ENCODE results near the gene AHI1.
A peak's percentile ranks its signal among the peaks of the same experiment; 100 is the strongest.

AHI1 gene

DNA sequence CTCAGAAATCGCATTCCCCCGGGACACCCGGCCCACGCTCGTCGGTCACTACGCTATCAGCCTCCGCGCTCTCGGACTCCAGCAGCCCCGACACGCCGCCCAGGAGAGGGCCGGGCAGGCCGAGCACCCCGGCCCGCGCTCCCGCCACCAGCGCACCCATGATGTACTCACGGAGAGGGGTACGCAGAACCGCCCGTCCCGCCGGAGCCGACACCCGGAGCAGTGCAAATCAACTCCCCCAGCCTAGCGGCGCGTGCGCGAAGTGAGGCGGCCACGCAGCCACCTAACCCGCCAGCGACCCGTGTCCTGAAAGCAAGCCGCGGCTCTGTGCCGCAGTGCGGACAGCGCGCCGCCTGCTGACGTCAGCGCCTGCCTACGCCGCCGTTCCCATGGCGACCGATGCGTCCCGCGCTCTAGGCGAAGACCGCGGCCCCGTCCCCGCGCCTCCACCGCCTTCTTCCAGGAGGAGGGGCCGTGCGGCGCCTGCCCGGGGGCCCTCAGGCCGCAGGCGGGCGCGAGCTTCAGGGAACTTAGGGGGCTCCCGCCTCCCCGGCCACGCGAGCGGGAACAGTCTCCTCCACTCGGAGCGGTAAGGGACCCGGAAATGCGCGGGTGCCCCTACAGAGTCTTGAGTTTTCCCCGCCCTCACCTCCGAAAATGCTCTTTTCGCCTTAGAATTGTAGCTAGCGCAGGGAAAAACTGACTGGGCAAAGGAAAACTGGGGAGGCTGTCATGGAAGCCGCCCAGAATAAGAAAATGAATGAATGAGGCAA lies at the start of gene AHI1:
Gene AHI1 (minus strand): TSS at position 329 of the 773 bp plus-strand sequence. CDS start 5,503 bp downstream, outside the sequence.
- TF ChIP-seq, protein P1, sequence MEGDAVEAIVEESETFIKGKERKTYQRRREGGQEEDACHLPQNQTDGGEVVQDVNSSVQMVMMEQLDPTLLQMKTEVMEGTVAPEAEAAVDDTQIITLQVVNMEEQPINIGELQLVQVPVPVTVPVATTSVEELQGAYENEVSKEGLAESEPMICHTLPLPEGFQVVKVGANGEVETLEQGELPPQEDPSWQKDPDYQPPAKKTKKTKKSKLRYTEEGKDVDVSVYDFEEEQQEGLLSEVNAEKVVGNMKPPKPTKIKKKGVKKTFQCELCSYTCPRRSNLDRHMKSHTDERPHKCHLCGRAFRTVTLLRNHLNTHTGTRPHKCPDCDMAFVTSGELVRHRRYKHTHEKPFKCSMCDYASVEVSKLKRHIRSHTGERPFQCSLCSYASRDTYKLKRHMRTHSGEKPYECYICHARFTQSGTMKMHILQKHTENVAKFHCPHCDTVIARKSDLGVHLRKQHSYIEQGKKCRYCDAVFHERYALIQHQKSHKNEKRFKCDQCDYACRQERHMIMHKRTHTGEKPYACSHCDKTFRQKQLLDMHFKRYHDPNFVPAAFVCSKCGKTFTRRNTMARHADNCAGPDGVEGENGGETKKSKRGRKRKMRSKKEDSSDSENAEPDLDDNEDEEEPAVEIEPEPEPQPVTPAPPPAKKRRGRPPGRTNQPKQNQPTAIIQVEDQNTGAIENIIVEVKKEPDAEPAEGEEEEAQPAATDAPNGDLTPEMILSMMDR (IDR thresholded peaks at IDR 0.05; ENCODE audit: borderline replicate concordance, insufficient read depth, low read depth, low read length): no peak
- H3K4me3 ChIP-seq (ENCODE audit: low read depth, low read length): peak within 1 kb of the TSS; percentile 62

DNA sequence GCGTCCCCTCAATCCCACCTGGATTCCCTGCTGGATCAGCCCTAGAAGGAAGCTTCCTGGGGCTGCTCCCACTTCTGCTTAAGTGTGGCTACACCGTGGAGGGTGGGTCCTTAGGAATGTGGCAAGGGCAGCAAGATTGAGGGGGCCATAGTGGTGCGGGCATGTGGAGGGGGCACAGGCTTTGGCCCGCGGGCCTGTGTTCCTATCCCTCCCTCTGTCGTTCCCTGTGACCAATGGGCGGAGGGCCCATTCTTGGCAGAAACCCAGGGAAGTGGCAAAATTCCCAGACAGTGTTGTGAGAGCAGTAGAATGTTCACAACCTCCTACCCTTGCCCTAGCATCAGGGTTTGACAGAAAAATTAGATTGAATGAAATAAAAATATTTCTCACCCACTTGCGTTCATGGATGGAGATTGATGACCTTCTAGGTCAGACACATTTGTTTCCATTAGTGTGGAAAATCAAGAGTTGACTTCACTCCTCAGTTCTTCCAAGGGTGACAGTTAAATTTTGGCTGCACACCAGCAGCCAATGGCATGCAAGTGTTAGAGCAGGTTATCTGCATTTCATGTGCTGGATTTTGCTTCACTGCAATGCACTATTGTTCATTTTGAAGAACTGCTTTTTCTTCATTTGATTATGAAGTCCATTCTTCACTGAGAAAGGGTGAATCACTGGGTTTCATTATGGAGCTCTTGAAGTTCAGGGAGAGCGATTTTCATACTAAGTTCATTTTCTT lies 49.3 kb upstream of the AHI1 start:
- H3K4me3 ChIP-seq (ENCODE audit: low read depth, low read length): no peak overlapping the region
- TF ChIP-seq, protein P1 (IDR thresholded peaks at IDR 0.05; ENCODE audit: borderline replicate concordance, insufficient read depth, low read depth, low read length): no peak

DNA sequence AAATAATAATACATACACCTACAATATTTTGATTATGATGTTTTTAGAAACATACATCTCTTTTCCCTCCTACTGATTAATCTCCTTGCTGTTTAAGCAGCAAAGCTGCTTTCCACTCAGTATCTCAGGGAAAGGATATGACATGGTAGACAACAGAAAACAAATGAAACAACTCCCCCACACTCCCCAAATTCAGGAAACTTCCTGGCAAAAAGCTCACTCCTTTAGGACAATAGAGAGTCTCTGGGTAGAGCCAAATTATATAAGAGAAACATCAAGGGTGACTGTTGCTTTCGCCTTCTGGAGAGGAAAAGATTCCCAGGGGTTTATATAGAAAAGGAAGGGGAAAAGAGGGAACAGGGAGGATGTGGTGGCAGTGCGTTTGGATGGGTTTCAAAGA lies 48.7 kb upstream of the AHI1 start:
- no peak overlapping the region for H3K4me3 ChIP-seq (ENCODE audit: low read depth, low read length)
- TF ChIP-seq, protein P1 (IDR thresholded peaks at IDR 0.05; ENCODE audit: borderline replicate concordance, insufficient read depth, low read depth, low read length): no peak

DNA sequence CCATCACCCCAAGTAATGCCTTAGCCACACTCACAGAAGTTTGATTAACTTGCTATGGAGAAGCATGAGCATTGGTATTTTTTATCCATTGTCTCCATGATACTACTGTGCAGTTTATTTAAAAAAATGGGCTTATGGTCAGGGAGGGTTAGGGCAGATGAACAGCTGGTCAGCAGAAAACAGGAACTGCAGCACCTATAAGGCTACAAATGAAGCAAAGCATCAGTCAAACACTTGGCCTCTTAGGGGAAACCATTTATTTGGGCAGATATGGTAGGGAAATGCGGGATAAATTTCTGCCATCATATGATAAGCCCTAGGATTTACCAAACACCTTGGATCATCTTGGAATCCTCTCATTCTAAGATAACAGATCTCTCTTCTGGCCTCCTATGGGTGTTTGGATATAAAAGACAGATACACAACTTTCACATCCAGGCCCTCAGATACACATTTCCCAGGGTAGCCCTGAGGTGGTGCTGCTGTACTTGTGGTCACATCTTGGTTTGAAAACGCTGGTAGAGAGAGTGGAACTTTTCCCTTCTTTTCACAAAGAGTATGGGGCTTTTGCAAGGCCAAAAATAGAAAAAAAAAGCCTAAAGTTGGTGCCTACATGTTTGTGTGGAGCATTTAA lies 42.8 kb upstream of the AHI1 start:
- no peak overlapping the region for H3K4me3 ChIP-seq (ENCODE audit: low read depth, low read length)
- TF ChIP-seq, protein P1 (IDR thresholded peaks at IDR 0.05; ENCODE audit: borderline replicate concordance, insufficient read depth, low read depth, low read length): no peak

DNA sequence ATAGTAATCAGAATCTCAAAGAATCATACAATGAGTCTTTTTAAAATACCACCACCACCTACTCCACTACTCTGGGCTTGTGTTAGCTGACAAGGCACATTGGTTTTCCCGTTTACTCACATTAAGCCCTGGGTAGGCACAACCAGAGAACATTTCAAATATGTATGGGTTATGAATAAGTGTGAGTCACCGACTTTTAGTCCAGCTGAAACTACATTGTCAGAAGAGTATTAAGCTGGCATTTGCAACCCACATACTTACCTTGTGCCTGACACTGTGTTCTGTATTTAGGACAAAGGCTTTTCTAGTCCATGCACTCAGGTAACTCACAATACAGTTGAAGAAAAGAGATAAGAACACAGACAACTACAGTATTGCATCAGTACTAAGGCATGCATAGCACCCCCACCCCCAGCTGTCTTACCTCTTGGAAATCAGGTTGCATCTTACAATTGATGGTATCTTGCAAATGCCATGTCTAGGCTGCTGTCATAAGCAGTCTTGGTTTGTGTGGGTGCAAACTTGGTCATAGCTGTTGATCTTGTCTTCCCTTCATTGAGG lies 40.3 kb upstream of the AHI1 start:
- TF ChIP-seq, protein P1 (IDR thresholded peaks at IDR 0.05; ENCODE audit: borderline replicate concordance, insufficient read depth, low read depth, low read length): no peak
- H3K4me3 ChIP-seq (ENCODE audit: low read depth, low read length): no peak overlapping the region

DNA sequence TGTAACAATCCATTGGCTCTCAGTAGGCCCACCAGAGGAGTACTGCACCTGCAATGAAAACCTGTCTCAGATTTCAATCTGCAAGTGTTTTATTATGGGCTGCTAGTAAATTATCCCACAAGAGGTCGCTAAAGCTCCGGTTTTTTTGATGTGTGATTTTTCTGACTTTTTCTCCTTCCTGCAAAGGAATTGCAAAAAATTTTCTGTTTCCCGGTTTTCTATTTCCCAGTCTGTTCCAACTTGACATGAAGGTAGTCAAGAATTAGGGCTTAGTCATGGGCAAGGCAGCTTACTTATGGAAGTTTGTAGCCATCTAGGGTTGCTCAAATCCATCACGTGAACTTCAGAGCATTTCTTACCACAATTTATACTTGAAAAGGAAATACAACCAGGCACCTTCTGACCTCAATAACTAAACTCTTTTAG lies 38.5 kb upstream of the AHI1 start:
- H3K4me3 ChIP-seq (ENCODE audit: low read depth, low read length): no peak overlapping the region
- TF ChIP-seq, protein P1 (IDR thresholded peaks at IDR 0.05; ENCODE audit: borderline replicate concordance, insufficient read depth, low read depth, low read length): peak; percentile 40; the same call in 1 of the 2 replicates

Data from GM12875 (cell line).